Testis (tissue), 2 donors: ENCODE results near the gene HK3.

Experiments
- POLR2A ChIP-seq: fragments of 450-650 bp; IDR thresholded peaks from one replicate; pipeline ENCODE4 v1.6.1; 2017; ENCODE audit warnings: antibody characterized with exemption, mild to moderate bottlenecking, moderate library complexity
- TF ChIP-seq, protein P1 (sequence below), 3 experiments: fragments of 450-650 bp in 2 of 3; fragments of 200-600 bp in 1 of 3; sonication (generic) in 1 of 3; IDR thresholded peaks; one replicate each; pipeline ENCODE4 v1.5.1; 2016 to 2019; ENCODE audit warnings: antibody characterized with exemption in 3 of 3, mild to moderate bottlenecking in 2 of 3, moderate library complexity in 1 of 3

DNA sequence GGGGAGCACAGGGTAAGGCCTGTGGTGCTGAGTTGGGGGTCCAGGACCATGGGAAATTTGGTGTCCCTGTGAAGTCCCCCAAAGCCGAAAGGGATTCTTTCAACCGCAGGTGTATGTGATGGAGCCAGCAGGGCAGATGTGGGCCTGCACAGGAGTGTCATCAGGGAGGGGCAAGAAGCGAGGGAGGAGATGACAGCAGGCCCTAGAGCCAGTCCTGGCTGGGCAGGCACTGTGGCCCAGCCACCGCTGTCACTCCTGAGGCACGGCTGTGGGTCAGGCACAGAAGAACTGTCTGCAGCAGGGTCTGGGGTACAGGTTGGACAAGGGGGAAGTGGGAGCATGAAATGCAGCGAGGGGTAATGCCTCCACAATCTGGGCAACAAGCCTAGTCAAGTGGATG lies 4.8 kb downstream of the HK3 start:
- TF ChIP-seq, protein P1, sequence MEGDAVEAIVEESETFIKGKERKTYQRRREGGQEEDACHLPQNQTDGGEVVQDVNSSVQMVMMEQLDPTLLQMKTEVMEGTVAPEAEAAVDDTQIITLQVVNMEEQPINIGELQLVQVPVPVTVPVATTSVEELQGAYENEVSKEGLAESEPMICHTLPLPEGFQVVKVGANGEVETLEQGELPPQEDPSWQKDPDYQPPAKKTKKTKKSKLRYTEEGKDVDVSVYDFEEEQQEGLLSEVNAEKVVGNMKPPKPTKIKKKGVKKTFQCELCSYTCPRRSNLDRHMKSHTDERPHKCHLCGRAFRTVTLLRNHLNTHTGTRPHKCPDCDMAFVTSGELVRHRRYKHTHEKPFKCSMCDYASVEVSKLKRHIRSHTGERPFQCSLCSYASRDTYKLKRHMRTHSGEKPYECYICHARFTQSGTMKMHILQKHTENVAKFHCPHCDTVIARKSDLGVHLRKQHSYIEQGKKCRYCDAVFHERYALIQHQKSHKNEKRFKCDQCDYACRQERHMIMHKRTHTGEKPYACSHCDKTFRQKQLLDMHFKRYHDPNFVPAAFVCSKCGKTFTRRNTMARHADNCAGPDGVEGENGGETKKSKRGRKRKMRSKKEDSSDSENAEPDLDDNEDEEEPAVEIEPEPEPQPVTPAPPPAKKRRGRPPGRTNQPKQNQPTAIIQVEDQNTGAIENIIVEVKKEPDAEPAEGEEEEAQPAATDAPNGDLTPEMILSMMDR (IDR thresholded peaks at IDR 0.05) = no peak
- TF ChIP-seq POLR2A = no peak
